ENCODE measurements around the gene MPPED2. TPM values are rescaled to one million over a fixed set of nuclear protein-coding genes. Genes with fewer than 3 reads are reported as not detected.

The MPPED2 gene
- total RNA-seq, 1 experiment from 2014 or later: 2.4 TPM

DNA sequence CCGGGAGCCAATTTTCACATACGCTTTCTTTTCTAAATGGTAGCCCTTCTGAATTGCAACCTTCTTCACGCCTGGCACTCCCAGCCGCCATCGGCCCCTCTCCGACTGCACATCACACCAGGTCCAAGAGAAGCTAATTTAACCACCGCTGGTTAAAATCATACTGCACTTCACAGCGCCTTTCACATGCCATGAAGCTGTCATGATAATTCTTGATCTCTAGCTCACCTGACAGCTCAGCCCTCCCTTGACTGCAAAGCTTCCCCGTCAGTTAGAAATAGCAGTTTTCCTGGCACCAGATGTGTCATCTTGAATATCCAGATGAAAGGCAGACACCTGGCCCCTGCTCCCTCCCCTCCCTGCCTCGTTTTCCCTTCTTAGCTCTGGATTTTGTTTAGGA lies 161.8 kb downstream of the MPPED2 start (continued):
- TF ChIP-seq FOXP1 (CRISPR knock-in tag; IDR thresholded peaks at IDR 0.05; ENCODE audit: borderline replicate concordance): no peak
- TF ChIP-seq JAZF1 (CRISPR knock-in tag; IDR thresholded peaks at IDR 0.05): no peak
- TF ChIP-seq ESRRA (CRISPR knock-in tag; IDR thresholded peaks at IDR 0.05; ENCODE audit: borderline replicate concordance): no peak
- TF ChIP-seq ZNF396 (CRISPR knock-in tag; IDR thresholded peaks at IDR 0.05; ENCODE audit: borderline replicate concordance): no peak
- no peak for TF ChIP-seq ZNF121 (CRISPR knock-in tag; IDR thresholded peaks at IDR 0.05)
- TF ChIP-seq ZBTB43 (CRISPR knock-in tag; IDR thresholded peaks at IDR 0.05): no peak

- ATAC-seq (no peak), DNase-seq (ENCODE audit: low spot score) (no peak)
- Mint-ChIP-seq H3K36me3 (no peaks in the 10 kb centered on the region), H3K27me3 (ENCODE audit: low read depth) (peaks cover 7% of the 10 kb centered on the region), H3K27ac (no peak overlapping the region), H3K4me3 (no peak overlapping the region), H3K4me1 (peaks cover 33% of the 10 kb centered on the region), H3K9me3 (no peaks in the 10 kb centered on the region)
- ChIA-PET CTCF (no interaction called here), POLR2A (interaction anchor here (0.5 kb wide), 1 partner anchor 24 kb away, joined by 3 read pairs; no protein-coding TSS in a partner anchor)
- no peak for TF ChIP-seq PRRX2 (CRISPR knock-in tag; IDR thresholded peaks at IDR 0.05)
- TF ChIP-seq IRF2 (CRISPR knock-in tag; IDR thresholded peaks at IDR 0.05; ENCODE audit: borderline replicate concordance, low read depth): no peak
- no peak for TF ChIP-seq FOXJ3 (CRISPR knock-in tag; IDR thresholded peaks at IDR 0.05; ENCODE audit: borderline replicate concordance)
- TF ChIP-seq RELA (CRISPR knock-in tag; IDR thresholded peaks at IDR 0.05; ENCODE audit: borderline replicate concordance): no peak
- TF ChIP-seq E2F1 (CRISPR knock-in tag; IDR thresholded peaks at IDR 0.05): no peak
- TF ChIP-seq CBFB (CRISPR knock-in tag; IDR thresholded peaks at IDR 0.05; ENCODE audit: low read depth): no peak
- no peak for TF ChIP-seq NR1H2 (CRISPR knock-in tag; IDR thresholded peaks at IDR 0.05)
- TF ChIP-seq GRHL2 (CRISPR knock-in tag; IDR thresholded peaks at IDR 0.05; ENCODE audit: insufficient replicate concordance, severe bottlenecking): no peak
- TF ChIP-seq, protein P1, sequence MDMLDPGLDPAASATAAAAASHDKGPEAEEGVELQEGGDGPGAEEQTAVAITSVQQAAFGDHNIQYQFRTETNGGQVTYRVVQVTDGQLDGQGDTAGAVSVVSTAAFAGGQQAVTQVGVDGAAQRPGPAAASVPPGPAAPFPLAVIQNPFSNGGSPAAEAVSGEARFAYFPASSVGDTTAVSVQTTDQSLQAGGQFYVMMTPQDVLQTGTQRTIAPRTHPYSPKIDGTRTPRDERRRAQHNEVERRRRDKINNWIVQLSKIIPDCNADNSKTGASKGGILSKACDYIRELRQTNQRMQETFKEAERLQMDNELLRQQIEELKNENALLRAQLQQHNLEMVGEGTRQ (CRISPR knock-in tag; IDR thresholded peaks at IDR 0.05): no peak
- TF ChIP-seq, protein P2, sequence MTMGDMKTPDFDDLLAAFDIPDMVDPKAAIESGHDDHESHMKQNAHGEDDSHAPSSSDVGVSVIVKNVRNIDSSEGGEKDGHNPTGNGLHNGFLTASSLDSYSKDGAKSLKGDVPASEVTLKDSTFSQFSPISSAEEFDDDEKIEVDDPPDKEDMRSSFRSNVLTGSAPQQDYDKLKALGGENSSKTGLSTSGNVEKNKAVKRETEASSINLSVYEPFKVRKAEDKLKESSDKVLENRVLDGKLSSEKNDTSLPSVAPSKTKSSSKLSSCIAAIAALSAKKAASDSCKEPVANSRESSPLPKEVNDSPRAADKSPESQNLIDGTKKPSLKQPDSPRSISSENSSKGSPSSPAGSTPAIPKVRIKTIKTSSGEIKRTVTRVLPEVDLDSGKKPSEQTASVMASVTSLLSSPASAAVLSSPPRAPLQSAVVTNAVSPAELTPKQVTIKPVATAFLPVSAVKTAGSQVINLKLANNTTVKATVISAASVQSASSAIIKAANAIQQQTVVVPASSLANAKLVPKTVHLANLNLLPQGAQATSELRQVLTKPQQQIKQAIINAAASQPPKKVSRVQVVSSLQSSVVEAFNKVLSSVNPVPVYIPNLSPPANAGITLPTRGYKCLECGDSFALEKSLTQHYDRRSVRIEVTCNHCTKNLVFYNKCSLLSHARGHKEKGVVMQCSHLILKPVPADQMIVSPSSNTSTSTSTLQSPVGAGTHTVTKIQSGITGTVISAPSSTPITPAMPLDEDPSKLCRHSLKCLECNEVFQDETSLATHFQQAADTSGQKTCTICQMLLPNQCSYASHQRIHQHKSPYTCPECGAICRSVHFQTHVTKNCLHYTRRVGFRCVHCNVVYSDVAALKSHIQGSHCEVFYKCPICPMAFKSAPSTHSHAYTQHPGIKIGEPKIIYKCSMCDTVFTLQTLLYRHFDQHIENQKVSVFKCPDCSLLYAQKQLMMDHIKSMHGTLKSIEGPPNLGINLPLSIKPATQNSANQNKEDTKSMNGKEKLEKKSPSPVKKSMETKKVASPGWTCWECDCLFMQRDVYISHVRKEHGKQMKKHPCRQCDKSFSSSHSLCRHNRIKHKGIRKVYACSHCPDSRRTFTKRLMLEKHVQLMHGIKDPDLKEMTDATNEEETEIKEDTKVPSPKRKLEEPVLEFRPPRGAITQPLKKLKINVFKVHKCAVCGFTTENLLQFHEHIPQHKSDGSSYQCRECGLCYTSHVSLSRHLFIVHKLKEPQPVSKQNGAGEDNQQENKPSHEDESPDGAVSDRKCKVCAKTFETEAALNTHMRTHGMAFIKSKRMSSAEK (CRISPR knock-in tag; IDR thresholded peaks at IDR 0.05; ENCODE audit: borderline replicate concordance): no peak
- TF ChIP-seq ZNF232 (CRISPR knock-in tag; IDR thresholded peaks at IDR 0.05): no peak
- no peak for TF ChIP-seq ATF6 (CRISPR knock-in tag; IDR thresholded peaks at IDR 0.05)
- TF ChIP-seq SMAD3 (CRISPR knock-in tag; IDR thresholded peaks at IDR 0.05; ENCODE audit: borderline replicate concordance): no peak
- no peak for TF ChIP-seq MXD4 (CRISPR knock-in tag; IDR thresholded peaks at IDR 0.05; ENCODE audit: borderline replicate concordance)
- TF ChIP-seq, protein P3, sequence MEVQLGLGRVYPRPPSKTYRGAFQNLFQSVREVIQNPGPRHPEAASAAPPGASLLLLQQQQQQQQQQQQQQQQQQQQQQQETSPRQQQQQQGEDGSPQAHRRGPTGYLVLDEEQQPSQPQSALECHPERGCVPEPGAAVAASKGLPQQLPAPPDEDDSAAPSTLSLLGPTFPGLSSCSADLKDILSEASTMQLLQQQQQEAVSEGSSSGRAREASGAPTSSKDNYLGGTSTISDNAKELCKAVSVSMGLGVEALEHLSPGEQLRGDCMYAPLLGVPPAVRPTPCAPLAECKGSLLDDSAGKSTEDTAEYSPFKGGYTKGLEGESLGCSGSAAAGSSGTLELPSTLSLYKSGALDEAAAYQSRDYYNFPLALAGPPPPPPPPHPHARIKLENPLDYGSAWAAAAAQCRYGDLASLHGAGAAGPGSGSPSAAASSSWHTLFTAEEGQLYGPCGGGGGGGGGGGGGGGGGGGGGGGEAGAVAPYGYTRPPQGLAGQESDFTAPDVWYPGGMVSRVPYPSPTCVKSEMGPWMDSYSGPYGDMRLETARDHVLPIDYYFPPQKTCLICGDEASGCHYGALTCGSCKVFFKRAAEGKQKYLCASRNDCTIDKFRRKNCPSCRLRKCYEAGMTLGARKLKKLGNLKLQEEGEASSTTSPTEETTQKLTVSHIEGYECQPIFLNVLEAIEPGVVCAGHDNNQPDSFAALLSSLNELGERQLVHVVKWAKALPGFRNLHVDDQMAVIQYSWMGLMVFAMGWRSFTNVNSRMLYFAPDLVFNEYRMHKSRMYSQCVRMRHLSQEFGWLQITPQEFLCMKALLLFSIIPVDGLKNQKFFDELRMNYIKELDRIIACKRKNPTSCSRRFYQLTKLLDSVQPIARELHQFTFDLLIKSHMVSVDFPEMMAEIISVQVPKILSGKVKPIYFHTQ (CRISPR knock-in tag; IDR thresholded peaks at IDR 0.05): no peak
- no peak for TF ChIP-seq KAT7 (CRISPR knock-in tag; IDR thresholded peaks at IDR 0.05; ENCODE audit: borderline replicate concordance)
Measured at GRCh38 chr11:30423886-30424285, 162.3 kb downstream of the MPPED2 start.
